ENCODE results near the gene PHF10. TPM values are rescaled to one million over a fixed set of nuclear protein-coding genes. Genes with fewer than 3 reads are reported as not detected.

PHF10 gene
- total and polyA plus RNA-seq, 2 donors (not counting 1 experiment from before 2014, with no cell fraction given): 32.9 to 74.6 TPM

- ATAC-seq (ENCODE audit: low read depth) (no peak), DNase-seq (no peak)
- Mint-ChIP-seq H3K4me1 (no peaks in the 10 kb centered on the region), H3K27ac (no peak overlapping the region), H3K9me3 (ENCODE audit: insufficient read depth) (no peaks in the 10 kb centered on the region), H3K4me3 (no peak overlapping the region), H3K27me3 (no peaks in the 10 kb centered on the region)
- Histone ChIP-seq H3K4me3 (ENCODE audit: control extremely low read depth in 1 of 5, extremely low read depth in 1 of 5, insufficient read depth in 1 of 5, low read depth in 2 of 5, low read length in 4 of 5) (no peak overlapping the region), H3K4me2 (replicated peaks; ENCODE audit: low read depth, low read length, poor library complexity, severe bottlenecking) (no peak overlapping the region), H3K4me1 (ENCODE audit: control insufficient read depth in 2 of 2, insufficient read depth in 2 of 2, low read length in 2 of 2) (no peaks in the 10 kb centered on the region), H2AFZ (ENCODE audit: insufficient read depth, low read depth, low read length, poor library complexity, severe bottlenecking) (no peak overlapping the region), H3K79me2 (ENCODE audit: control insufficient read depth, insufficient read depth, low read length) (no peaks in the 10 kb centered on the region), H3K36me3 (replicated peaks in 1 of 2; ENCODE audit: control extremely low read depth in 1 of 2, control insufficient read depth in 1 of 2, extremely low read depth in 1 of 2, insufficient read depth in 2 of 2, low read length in 1 of 2) (peaks cover 2 to 17% of the 10 kb centered on the region in 2 experiments), H3K27me3 (replicated peaks in 1 of 4; ENCODE audit: control extremely low read depth in 1 of 4, control insufficient read depth in 3 of 4, insufficient read depth in 4 of 4, low read length in 3 of 4) (no peaks in the 10 kb centered on the region), H3K27ac (ENCODE audit: low read length in 2 of 2) (no peak overlapping the region), H4K20me1 (ENCODE audit: control insufficient read depth, insufficient read depth, low read length, poor library complexity, severe bottlenecking) (no peaks in the 10 kb centered on the region), H3K9ac (ENCODE audit: low read length) (no peak overlapping the region), H3K9me3 (ENCODE audit: control extremely low read depth in 1 of 3, control insufficient read depth in 2 of 3, insufficient read depth in 1 of 3, low read length in 2 of 3) (no peaks in the 10 kb centered on the region)
- TF ChIP-seq EZH2 (IDR thresholded peaks at IDR 0.05; ENCODE audit: borderline replicate concordance, insufficient read depth, low read depth, low read length, poor library complexity, severe bottlenecking): no peak
- no peak for TF ChIP-seq CTCF (IDR thresholded peaks at IDR 0.05)
- intact Hi-C loops (cut with micrococcal nuclease): no loop called here
- ChIA-PET POLR2A (no interaction called here), CTCF (no interaction called here)
- WGBS (ENCODE audit: insufficient coverage): 98% methylated on average over 8 of the region's 8 CpGs
These were observed 60.8 kb downstream of the PHF10 start for GRCh38 chr6:169663468-169663867.

- no peaks in the 10 kb centered on the region for H3K4me1 ChIP-seq (ENCODE audit: control insufficient read depth in 2 of 2, insufficient read depth in 2 of 2, low read length in 2 of 2)
- CTCF ChIA-PET: no interaction called here
- H3K9me3 ChIP-seq (ENCODE audit: control extremely low read depth in 1 of 3, control insufficient read depth in 2 of 3, insufficient read depth in 1 of 3, low read length in 2 of 3): no peaks in the 10 kb centered on the region
- ATAC-seq (ENCODE audit: low read depth) (no peak), DNase-seq (no peak)
- POLR2A ChIA-PET: no interaction called here
- H3K9ac ChIP-seq (ENCODE audit: low read length): no peak overlapping the region
- H3K4me3 ChIP-seq (ENCODE audit: control extremely low read depth in 1 of 5, extremely low read depth in 1 of 5, insufficient read depth in 1 of 5, low read depth in 2 of 5, low read length in 4 of 5): no peak overlapping the region
- H3K27ac ChIP-seq (ENCODE audit: low read length in 2 of 2): no peak overlapping the region
- H3K4me2 ChIP-seq (replicated peaks; ENCODE audit: low read depth, low read length, poor library complexity, severe bottlenecking): no peak overlapping the region
- no peaks in the 10 kb centered on the region for H3K27me3 Mint-ChIP-seq
- no peak overlapping the region for H3K27ac Mint-ChIP-seq
- peaks cover 2 to 19% of the 10 kb centered on the region in 2 experiments for H3K36me3 ChIP-seq (replicated peaks in 1 of 2; ENCODE audit: control extremely low read depth in 1 of 2, control insufficient read depth in 1 of 2, extremely low read depth in 1 of 2, insufficient read depth in 2 of 2, low read length in 1 of 2)
- 97% methylated on average over 7 of the region's 7 CpGs for WGBS (ENCODE audit: insufficient coverage)
- H3K4me1 Mint-ChIP-seq: no peaks in the 10 kb centered on the region
- intact Hi-C loops (cut with micrococcal nuclease): no loop called here
- H4K20me1 ChIP-seq (ENCODE audit: control insufficient read depth, insufficient read depth, low read length, poor library complexity, severe bottlenecking): no peaks in the 10 kb centered on the region
- H3K27me3 ChIP-seq (replicated peaks in 1 of 4; ENCODE audit: control extremely low read depth in 1 of 4, control insufficient read depth in 3 of 4, insufficient read depth in 4 of 4, low read length in 3 of 4): no peaks in the 10 kb centered on the region
- TF ChIP-seq EZH2 (IDR thresholded peaks at IDR 0.05; ENCODE audit: borderline replicate concordance, insufficient read depth, low read depth, low read length, poor library complexity, severe bottlenecking): no peak
- TF ChIP-seq CTCF (IDR thresholded peaks at IDR 0.05): no peak
- no peaks in the 10 kb centered on the region for H3K79me2 ChIP-seq (ENCODE audit: control insufficient read depth, insufficient read depth, low read length)
- no peak overlapping the region for H2AFZ ChIP-seq (ENCODE audit: insufficient read depth, low read depth, low read length, poor library complexity, severe bottlenecking)
- no peaks in the 10 kb centered on the region for H3K9me3 Mint-ChIP-seq (ENCODE audit: insufficient read depth)
- no peak overlapping the region for H3K4me3 Mint-ChIP-seq
These were observed 62.9 kb downstream of the PHF10 start for GRCh38 chr6:169661391-169661756.
